Measurements from ENCODE around the gene DSCAML1. TPM values are rescaled to one million over a fixed set of nuclear protein-coding genes. Genes with fewer than 3 reads are reported as not detected.

DSCAML1 gene
- total RNA-seq, 1 donor from 2014 or later, result not detected

GRCh38 chr11:117572129-117572528 lies 224.9 kb downstream of the DSCAML1 start:
- Histone ChIP-seq H3K27me3 (no peaks in the 10 kb centered on the region), H3K9me3 (no peaks in the 10 kb centered on the region), H3K27ac (no peak overlapping the region), H3K4me3 (no peak overlapping the region), H3K4me1 (no peaks in the 10 kb centered on the region), H3K36me3 (no peaks in the 10 kb centered on the region)
- no peak for TF ChIP-seq CTCF (IDR thresholded peaks at IDR 0.05)
- intact Hi-C loops (cut with DNase I), result no loop called here
- no peak for DNase-seq (ENCODE audit: low spot score in 2 of 2)

DNA sequence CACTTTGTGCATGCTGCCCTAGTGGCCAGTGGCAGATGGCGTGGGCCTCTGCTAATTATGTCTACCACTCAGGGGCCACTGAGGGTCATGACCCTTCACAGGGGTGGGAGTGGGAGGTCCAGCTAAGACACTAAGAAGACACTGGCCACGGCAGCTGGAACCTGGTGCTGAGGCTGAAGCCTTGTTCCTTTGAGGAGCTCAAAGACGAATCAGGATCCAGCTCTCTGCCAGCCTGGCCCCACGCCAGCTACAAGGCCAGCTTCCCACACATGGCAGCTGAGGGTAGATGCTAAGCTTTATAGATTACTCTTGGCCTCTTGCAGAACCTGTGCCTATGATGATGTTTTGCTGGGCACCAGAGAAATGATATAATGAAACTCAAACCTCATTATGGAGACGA lies 226.3 kb downstream of the DSCAML1 start:
- Histone ChIP-seq H3K4me1 (no peaks in the 10 kb centered on the region), H3K27me3 (no peaks in the 10 kb centered on the region), H3K36me3 (no peaks in the 10 kb centered on the region), H3K9me3 (no peaks in the 10 kb centered on the region), H3K4me3 (no peak overlapping the region), H3K27ac (no peak overlapping the region)
- intact Hi-C loops (cut with DNase I), result no loop called here
- no peak for DNase-seq (ENCODE audit: low spot score in 2 of 2)
- TF ChIP-seq CTCF (IDR thresholded peaks at IDR 0.05), result no peak

DNA sequence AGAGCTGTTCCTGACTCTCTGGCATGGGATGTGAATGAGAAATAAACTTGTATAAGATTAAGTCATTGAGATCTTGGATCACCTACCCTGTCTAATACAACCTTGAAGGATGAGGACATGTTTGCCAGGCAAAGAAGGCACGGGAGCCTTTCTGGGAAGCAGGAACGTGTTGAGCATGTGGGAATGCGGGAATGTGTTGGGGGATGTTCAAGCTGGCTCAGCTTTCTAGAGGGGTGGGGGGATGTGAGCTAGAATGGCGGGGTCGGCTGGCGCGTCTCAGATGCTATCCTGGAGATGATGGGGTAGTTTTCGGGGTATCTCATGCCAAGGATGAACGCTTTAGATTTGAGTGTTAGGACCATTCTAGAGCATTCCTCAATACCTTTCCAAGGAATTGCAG lies 227.1 kb downstream of the DSCAML1 start:
- TF ChIP-seq CTCF (IDR thresholded peaks at IDR 0.05), result no peak
- no peaks in the 10 kb centered on the region for H3K4me1 ChIP-seq
- no peaks in the 10 kb centered on the region for H3K9me3 ChIP-seq
- H3K27me3 ChIP-seq, result no peaks in the 10 kb centered on the region
- intact Hi-C loops (cut with DNase I), result no loop called here
- no peak overlapping the region for H3K4me3 ChIP-seq
- H3K27ac ChIP-seq, result no peak overlapping the region
- DNase-seq (ENCODE audit: low spot score in 2 of 2), result no peak
- H3K36me3 ChIP-seq, result no peaks in the 10 kb centered on the region

DNA sequence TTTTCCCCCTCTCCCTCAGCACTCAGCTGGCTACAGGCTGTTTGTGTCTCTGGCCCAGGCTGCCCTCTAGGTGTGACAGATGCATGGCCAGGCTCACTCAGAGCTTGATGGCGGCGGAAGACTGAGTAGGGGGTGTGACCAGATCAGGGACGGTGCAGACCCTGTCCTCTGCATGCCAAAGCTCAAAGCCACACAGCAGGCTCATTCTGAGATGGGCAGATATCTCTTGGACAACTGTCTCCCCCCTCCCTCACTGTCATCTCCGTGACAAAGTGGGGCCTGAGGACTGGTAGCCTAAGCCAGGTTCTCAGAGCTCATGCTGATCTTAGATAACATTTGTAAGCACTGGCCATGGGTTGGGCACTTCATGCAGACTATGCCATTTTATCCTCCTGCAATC lies 231.3 kb downstream of the DSCAML1 start:
- no peak for DNase-seq (ENCODE audit: low spot score in 2 of 2)
- TF ChIP-seq CTCF (IDR thresholded peaks at IDR 0.05), result no peak
- Histone ChIP-seq H3K36me3 (no peaks in the 10 kb centered on the region), H3K27me3 (no peaks in the 10 kb centered on the region), H3K4me1 (no peaks in the 10 kb centered on the region), H3K27ac (no peak overlapping the region), H3K9me3 (no peaks in the 10 kb centered on the region), H3K4me3 (no peak overlapping the region)
- intact Hi-C loops (cut with DNase I), result no loop called here

- H3K36me3 ChIP-seq, result no peaks in the 10 kb centered on the region
- no peaks in the 10 kb centered on the region for H3K27me3 ChIP-seq
- DNase-seq (ENCODE audit: low spot score in 2 of 2), result no peak
- no peak overlapping the region for H3K4me3 ChIP-seq
- no peaks in the 10 kb centered on the region for H3K9me3 ChIP-seq
- no peak for TF ChIP-seq CTCF (IDR thresholded peaks at IDR 0.05)
- H3K4me1 ChIP-seq, result no peaks in the 10 kb centered on the region
- intact Hi-C loops (cut with DNase I), result no loop called here
- no peak overlapping the region for H3K27ac ChIP-seq
Measured at GRCh38 chr11:117564321-117564720, 232.7 kb downstream of the DSCAML1 start.

- H3K27me3 ChIP-seq, result no peaks in the 10 kb centered on the region
- H3K4me3 ChIP-seq, result no peak overlapping the region
- DNase-seq (ENCODE audit: low spot score in 2 of 2), result no peak
- no peak overlapping the region for H3K27ac ChIP-seq
- intact Hi-C loops (cut with DNase I), result no loop called here
- H3K9me3 ChIP-seq, result no peaks in the 10 kb centered on the region
- no peak for TF ChIP-seq CTCF (IDR thresholded peaks at IDR 0.05)
- H3K36me3 ChIP-seq, result no peaks in the 10 kb centered on the region
- H3K4me1 ChIP-seq, result no peaks in the 10 kb centered on the region
Measured at GRCh38 chr11:117563556-117563955, 233.5 kb downstream of the DSCAML1 start.

Measured in ascending aorta (tissue), 2 donors.